Stimulated activated CD8-positive, alpha-beta memory T cell treated with anti-CD3 and anti-CD28 coated beads, Interleukin-7, amount 100 ng/mL, for 24 hours (primary cell): ENCODE results near the gene HSD3B2.

Source experiments
- DNase-seq: peaks from one replicate; pipeline ENCODE4 v3.0.0-alpha.2; 2020; ENCODE audit warnings: low read depth

The HSD3B2 gene

DNA sequence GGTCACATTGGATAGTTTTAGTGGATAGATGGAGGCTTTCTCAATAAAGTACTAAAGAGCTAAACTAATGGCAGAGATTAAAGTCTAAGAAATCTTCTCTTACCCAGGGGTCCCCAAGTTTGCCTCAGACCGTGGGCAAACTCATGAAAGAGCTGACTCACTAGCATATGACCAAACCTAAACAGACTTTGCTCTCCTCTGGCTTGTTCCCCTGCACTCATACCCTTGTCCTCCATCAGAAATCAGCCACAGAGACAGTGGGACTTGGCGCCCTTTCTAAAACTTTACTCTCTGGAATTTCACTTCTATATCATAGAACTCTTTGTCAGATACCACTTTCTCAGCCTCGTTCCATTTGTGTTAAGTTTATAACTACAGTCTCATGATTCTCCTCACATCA is 17.0 kb upstream of the HSD3B2 start:
- no peak for DNase-seq

DNA sequence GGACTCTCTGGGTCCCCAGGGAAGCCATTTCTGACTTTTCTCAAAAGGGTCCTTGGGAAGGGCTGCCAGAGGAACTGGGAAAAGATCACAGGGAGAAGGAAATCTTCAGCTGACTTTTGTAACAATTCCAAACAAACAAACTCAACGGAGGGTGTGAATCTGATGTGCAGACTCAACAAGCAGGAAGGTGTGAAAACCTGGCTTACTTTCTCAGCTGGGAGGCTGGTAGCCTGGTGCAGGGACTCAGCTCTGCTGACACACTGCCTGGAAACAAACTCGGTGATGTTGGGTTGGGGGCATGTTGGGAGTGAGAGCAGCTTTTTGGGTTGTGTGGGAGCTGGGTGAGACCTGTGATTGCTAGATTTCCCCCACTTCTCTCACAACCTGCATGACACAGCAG is 10.2 kb upstream of the HSD3B2 start:
- DNase-seq, result no peak

DNA sequence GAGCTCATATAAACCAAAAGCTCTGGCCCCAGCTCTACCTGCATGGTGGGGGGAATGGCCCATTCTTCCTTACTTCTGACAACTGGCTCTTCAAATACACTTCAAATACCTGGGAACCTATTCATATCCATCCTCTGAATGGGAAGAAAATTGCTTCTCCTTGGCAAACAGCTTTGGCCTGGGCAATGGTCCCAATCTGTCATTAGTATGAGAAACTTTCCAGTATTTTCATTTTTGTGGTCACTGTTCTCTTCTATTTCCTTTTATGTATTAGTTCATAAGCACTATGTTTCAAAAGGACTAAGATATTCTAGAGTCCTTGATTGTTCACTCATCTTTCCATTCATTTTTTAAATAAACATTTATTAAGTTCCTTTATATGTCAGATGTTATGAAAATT is 5.2 kb upstream of the HSD3B2 start:
- no peak for DNase-seq

DNA sequence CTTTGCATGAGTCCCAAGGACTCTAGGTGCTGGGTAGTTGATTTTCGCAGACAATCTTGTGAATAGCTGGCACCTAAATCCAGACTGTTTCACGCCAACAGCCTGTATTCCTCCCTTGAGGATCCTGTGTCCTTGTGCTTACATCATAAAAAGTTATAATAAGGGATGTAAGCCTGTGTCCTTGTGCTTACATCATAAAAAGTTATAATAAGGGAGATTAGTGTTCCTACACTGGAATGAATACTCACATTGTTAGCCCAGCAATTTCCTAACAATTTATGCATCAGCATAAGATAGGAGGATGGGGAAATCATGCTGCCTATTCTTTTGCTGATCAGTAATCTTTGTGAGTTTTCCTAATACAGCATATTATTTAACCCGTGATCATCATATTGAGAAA is 4.0 kb upstream of the HSD3B2 start:
- DNase-seq, result no peak

DNA sequence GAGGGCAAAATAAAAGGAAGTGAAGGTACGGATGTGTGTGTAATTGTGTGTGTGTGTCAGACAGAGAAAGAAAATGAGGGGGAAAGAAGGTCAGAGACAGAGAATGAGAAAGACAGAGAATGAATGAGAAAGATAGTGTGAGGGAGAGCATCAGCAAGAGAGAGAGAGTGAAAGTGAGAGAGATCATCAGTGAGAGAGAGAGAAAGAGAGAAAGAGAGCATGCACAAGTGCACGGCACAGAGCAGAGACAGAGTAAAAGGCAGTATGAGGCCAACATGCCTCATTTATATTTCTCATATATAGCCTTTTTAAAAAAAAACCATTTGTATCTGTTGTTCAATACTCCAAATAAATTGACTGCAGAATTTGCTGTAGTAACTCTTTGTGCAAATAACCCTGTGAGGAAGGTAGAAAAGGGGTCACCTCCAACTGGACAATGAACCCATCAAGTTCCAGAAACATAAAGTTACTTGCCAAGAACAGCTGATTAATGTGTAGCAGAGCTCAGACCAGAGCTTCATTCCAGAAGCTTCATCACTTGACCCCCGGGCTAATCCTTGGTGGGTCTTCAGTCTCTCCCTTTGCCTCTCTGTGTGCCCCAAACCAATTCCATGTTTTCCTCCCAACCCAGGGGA is 1.2 kb downstream of the HSD3B2 start:
- DNase-seq, result no peak

DNA sequence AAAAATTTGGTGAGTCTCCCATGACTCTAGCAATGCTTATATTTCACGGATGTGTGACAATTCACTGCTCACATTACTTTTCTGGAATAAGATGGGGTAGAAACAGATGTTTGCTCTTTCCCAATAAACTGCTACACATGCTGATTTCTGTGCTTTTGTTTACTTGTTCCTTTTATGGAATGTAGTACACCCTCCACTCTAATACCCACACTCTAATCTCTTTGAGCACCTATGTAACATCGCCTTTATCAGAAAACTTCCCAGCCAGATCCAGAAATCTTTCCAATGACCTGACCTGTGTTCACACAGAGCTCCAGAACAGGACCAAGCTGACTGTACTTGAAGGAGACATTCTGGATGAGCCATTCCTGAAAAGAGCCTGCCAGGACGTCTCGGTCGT is 4.2 kb downstream of the HSD3B2 start:
- DNase-seq, result no peak

DNA sequence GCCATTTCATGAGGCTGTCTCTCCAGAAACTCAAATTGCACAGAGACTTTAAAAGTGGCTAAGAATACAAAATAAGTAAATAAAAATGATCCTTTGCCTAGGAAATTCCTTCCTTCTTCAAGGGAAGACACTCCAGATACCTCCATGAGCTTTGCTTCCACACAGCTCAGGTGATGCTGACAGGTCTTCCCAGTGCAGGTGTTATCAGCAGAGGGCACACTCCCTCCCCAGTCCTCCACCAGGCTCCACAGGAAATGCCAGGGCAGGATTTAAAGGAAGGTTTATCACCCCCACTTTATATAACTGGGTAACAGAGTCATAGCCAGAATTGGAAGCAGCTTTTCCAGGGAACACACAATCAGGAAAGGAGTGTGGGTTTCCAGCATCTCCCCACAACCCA is 5.7 kb downstream of the HSD3B2 start:
- no peak for DNase-seq

DNA sequence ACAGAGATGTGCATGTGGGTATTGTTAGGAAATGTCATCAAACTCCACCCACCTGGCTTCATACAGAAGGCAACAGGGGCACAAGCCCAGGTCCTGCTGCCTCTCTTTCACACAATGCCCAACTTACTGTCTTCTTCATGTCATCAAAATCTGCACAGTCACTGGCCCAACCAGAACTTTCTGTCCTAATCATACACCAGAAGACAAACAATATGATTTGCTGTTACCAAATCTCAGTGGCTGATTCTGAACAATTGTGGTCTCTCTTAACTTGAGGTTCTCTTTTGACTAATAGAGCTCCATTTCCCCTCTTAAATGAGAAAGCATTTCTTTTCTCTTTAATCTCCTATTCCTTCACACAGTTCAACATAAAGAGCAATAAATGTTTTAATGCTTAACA is 7.7 kb downstream of the HSD3B2 start:
- no peak for DNase-seq

DNA sequence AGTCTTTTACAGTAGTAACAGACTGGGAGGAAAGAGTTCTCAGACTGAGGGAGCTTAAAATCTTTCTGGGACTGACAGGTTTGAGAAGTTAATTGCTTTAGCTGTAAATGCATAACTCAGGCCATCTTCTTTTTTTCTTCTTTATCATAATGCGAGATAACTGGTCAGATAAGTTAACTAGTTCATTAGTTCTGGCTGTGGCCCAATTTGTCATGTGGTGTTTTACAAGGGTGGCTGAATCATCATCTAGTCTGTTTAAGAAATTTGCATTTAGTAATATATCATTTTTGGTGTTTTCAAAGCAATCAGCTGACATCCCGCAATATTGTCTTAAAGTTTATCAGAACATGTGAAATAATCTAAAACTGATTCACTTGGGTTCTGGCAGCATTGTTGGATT is 14.0 kb downstream of the HSD3B2 start:
- DNase-seq, result no peak

DNA sequence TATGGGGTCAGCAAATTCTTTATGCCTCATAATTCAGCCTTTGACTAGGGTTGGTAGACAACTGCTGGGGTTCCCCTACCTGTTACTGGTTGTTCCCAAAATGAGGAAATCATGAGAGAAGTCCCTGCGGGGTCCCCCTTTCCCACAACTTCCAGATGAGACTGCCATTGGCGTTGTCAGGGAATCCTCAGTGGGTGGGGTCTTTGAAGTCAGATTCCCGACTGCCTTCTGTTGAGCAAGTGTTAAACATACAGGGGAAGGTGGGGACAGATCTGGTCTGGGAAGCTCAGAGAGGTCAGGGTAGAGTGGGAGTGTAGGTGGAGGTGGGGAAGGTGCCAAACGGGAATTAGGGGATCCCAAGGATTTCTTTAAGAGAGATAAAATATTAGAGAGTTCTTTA is 14.7 kb downstream of the HSD3B2 start:
- DNase-seq, result no peak

DNA sequence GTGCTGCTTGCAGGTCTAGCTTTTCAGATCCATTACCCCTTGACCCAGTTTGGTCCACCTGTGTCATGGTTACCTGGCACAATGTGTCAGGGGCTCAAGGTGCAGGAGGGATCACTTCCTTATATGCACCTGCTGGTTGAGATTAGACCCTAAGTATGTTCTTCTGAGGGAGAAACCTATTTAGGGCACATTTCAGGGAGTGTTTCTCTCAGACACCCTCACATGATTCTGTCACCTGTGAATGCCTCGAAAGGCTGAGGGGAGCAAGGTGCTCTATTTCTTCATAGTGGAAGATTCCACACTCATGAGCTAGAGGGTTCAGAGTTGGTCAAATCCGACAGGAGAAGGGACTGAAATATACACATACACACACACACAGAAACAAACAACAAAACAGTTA is 15.5 kb downstream of the HSD3B2 start:
- DNase-seq, result no peak

DNA sequence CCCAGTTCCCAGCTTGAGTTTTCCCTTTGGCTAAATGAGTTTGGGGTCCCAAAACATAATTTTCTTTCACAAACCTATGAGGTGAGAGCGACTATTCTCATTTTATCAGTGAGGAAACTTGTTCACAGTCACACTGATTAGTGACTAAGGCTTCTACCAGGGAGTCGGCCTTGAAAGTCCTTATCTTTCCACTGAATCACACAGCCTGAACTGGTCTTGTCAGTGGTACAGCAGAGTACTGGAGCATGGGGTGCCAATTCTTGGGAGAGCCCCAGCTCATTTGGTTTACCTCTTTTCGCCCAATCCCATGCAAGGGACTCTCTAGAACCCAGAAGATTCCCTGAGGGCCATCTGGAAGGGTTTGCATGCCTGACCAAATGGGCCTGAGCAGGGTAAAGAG is 16.9 kb downstream of the HSD3B2 start:
- no peak for DNase-seq

DNA sequence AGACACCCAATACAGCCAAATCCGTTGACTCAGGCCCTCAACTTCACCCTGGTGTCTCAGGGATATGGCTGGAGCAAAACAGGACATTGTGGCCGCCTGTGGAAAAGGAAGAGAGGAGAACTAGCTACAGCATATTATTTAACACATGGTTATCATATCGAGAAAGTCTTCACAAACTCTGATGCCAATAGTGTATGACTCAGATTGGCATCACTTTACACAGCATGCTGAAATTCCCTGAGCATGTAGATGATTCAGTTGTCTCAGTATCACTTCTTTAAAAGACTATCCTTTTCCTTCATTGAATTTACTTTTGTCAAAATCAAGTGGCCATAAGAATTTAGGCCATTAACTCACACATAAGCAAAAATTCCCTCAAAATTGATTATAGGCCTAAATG is 20.1 kb downstream of the HSD3B2 start:
- no peak for DNase-seq

DNA sequence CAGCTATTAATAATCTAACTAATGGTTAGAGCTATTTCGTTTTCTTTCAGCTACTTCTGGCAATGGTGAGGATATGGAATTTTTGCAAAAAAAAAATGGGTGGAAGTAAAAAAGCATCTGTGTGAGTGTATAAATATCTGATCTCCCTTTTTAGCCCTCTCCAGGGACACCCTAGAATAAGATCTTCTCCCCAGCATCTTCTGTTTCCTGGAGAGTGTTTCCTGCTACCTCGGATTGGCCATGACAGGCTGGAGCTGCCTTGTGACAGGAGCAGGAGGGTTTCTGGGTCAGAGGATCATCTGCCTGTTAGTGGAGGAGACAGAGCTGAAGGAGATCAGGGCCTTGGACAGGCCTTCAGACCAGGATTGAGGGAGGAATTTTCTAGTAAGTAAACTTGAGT is 23.8 kb downstream of the HSD3B2 start:
- no peak for DNase-seq

DNA sequence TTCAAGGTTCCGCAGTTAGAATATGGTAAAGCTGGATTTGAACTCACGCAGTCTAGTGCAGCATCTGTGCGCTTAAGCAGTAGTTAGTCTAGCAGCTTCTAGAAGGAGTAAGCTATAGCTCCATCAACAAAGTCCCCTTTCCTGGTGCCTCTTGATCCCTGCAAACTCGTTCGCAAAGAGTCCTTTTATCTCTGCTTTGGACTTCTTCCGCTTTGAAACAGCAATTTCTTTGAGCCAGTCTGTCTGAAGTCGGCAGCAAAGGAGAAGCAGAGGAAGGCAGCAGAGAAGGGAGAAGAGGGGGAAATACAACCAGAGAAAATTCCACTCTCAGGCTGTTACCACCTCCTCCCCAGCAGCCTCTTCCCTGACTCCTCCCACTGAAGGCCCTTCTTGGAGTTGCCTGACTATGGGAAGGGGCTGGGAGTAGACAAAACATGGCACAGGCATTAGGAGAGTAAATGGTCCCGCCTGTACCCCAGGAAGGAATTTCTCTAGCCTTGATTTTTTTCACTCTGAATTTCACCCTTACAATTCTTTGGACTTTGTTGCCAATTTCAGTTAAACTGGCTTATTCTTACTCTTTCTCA is 25.9 kb downstream of the HSD3B2 start:
- no peak for DNase-seq

DNA sequence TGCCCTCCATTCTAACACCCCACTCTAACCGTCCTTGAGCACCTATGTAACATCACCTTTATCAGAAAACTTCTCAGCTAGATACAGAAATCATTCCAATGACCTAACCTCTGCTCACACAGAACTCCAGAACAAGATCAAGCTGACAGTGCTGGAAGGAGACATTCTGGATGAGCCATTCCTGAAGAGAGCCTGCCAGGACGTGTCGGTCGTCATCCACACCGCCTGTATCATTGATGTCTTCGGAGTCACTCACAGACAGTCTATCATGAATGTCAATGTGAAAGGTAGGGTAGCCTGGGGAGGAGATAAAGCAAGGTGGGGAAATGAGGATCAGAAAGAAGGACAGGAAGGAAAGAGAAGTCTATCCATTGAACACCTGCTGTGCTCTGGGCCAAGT is 27.8 kb downstream of the HSD3B2 start:
- no peak for DNase-seq

DNA sequence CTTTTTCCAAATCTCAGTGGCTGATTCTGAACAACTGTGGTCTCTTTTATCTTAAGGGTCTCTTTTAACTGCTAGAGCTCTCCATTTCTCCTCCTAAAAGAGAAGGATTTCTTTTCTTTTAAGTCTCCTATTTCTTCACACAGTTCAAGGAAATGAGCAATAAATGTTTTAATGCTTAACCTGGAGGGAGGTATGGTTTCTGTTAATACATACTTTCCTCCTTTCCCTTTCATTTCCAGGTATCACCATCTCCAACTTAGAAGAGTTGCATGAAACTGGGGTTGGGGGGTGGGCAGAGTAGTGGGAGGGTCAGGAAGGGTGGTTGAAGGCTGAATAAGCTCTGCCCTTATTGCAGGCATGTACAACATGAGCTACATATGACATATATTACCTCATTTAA is 31.4 kb downstream of the HSD3B2 start:
- DNase-seq, result no peak

DNA sequence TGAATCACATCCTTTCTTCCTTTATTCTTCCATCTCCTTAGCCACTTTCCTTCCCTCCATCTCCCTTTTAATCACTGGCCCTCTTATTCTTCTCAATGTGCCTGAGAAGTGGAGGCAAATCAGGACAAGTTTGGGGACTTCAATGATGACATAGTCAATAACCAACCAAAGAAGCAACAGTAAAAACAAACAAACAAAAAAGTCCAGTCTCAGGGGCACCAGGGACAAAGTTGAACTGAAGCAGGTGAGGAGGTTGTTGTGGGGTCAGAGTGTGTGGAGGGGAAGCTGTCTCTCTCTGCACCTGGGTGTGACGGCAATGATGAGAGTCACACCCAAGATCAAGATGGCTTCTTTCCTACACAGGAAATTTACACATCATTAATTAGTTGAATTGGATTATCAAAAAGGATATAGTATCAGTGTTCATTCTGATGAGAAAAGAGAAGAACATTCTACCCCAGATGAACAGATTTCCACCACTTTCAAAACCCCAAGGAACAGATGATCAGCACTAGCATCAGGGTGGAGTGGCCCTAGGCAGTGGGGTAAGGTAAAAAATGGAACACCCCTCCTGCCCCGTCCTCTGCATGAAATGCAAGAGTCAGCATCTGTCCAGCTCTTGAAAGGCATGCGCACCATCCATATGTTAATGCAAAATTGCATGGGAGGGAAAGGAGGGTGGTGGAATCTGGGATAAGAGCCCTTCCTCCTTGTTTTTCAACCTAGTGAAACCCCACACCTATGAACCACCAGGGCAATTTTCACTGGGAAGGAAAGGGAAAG is 32.6 kb downstream of the HSD3B2 start:
- no peak for DNase-seq

DNA sequence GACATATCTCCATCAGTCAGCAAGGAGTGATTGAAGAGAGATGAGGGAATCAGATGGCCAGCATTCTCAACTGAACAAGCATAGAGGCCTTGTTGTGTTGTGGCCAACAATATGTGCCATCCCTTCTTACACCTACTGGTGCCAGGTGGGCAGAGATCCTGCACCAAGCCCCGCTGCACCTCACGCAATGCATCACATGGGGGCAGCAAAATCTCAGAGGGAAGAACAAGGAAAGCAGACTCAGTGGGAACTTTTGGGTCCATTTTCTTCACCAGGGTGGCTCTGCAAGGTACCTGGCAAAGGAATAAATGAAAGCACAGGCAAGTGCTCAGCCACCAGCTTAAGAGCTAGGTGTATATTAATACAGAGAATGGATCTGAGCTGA is 33.2 kb downstream of the HSD3B2 start:
- DNase-seq, result no peak

DNA sequence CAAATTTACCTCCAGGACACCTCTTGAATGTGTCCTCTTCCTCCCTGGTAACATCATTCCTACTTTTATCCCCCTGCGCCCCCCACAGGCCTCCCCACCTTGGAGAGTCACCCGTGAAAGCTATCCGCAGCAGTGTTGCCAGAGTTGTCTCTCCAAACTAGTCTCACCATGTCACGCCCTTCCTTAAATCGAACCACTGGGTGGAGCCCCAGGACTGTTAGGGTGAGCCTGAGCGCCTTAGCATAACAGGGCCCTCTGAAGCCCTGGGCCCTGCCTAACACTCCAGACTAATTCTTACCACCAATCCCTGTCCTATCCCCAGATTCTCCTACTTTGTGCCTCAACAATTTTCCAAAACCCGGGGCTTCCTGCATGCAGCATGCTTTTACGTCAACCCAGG is 35.0 kb downstream of the HSD3B2 start:
- no peak for DNase-seq

DNA sequence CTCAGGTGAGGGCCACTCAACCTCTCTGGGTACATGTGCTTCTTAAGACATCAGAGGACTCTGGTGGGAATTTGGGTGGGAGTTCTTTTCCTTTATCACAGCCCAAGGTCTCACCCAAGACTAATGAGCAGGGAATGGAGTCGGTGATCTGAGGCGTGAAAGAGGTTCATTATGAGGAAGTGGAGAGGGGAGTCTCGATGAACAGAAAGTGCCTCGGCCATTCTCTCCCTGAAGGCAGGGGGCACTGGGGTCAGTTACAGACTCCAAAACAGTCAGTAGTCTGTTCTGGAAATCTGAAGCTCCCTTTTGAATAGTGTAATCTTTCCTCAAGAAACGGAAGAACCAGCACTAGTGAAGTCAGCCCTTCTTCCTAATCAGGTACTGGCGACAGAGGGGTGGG is 36.2 kb downstream of the HSD3B2 start:
- DNase-seq, result no peak

DNA sequence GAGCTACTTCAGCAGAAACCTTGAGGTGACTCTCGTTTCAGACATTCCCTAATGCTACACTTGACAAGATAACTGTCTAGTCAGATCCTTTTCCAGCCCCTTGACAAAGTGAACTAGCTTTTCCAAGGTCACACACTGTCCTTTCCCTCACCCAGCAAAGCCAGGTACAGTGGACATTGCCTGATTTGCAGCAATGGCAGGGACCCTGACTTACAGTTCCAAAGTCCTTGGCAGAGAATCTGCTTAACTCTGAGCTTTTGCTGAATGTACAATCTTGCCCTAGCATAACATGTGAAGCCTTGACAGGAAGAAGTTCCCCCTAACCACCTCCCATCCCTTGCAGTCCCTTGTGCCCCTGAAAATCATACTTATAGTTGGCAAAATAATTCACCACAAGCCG is 37.1 kb downstream of the HSD3B2 start:
- DNase-seq, result no peak

DNA sequence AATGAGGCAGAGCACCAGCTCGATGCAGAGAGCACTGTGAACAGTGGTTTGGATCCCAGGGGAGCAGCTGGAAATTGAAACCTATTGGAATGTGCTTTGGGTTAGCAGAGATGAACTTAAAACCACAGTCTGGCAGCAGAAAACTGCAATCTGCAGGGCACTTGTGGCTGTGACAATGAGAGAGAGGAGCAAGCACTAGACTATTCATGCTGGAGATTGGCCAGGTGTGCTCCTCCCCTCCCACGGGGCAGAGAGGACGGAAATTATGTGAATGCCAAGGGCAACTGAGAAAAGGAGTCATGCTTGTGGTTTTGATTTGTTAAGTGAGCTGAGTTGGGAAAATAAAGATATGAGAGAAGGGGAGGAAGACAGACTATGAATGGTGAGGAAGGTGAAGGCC is 38.1 kb downstream of the HSD3B2 start:
- DNase-seq, result no peak

DNA sequence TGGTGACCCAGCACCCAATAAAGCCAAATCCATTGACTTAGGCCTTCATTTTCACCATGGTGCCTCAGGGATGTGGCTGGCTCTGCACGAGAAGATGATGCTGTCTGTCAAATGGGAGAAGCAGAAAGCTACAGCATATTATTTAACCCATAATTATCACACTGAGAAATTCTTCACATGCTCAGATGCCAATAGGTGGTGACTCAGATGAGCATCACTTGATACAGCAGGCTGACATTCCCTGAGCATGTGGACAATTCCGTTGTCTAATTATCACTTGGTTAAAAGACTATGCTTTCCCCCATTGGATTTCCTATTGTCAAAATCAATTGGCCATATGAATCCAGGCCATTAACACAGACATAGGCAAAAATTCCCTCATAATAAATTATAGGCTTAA is 48.0 kb downstream of the HSD3B2 start:
- no peak for DNase-seq
